ENCODE results near the gene COL8A1.

Gene COL8A1

GRCh38 chr3:99696497-99696896 is 58.1 kb downstream of the COL8A1 start:
- no peak for TF ChIP-seq CTCF (IDR thresholded peaks at IDR 0.05; ENCODE audit: extremely low read depth, missing control alignments)
- DNase-seq (ENCODE audit: low spot score), result no peak

- no peak for TF ChIP-seq CTCF (IDR thresholded peaks at IDR 0.05; ENCODE audit: extremely low read depth, missing control alignments)
- DNase-seq (ENCODE audit: low spot score), result no peak
These were observed 58.9 kb downstream of the COL8A1 start for GRCh38 chr3:99697250-99697649.

GRCh38 chr3:99698932-99699331 is 60.5 kb downstream of the COL8A1 start:
- TF ChIP-seq CTCF (IDR thresholded peaks at IDR 0.05; ENCODE audit: extremely low read depth, missing control alignments), result no peak
- DNase-seq (ENCODE audit: low spot score), result no peak

- no peak for TF ChIP-seq CTCF (IDR thresholded peaks at IDR 0.05; ENCODE audit: extremely low read depth, missing control alignments)
- DNase-seq (ENCODE audit: low spot score), result no peak
These were observed 61.4 kb downstream of the COL8A1 start for GRCh38 chr3:99699841-99700240.

- TF ChIP-seq CTCF (IDR thresholded peaks at IDR 0.05; ENCODE audit: extremely low read depth, missing control alignments), result no peak
- no peak for DNase-seq (ENCODE audit: low spot score)
These were observed 62.4 kb downstream of the COL8A1 start for GRCh38 chr3:99700631-99701268.

GRCh38 chr3:99702953-99703943 is 64.9 kb downstream of the COL8A1 start:
- no peak for DNase-seq (ENCODE audit: low spot score)
- no peak for TF ChIP-seq CTCF (IDR thresholded peaks at IDR 0.05; ENCODE audit: extremely low read depth, missing control alignments)

GRCh38 chr3:99704417-99704816 is 66.0 kb downstream of the COL8A1 start:
- TF ChIP-seq CTCF (IDR thresholded peaks at IDR 0.05; ENCODE audit: extremely low read depth, missing control alignments), result no peak
- DNase-seq (ENCODE audit: low spot score), result no peak

All from GM20000 (cell line).